GM21737 (cell line): ENCODE measurements around the gene MACROD2.
A peak's percentile ranks its signal among the peaks of the same experiment; 100 is the strongest.
"Not testable (repeated sequence)": the region's sequence is repeated elsewhere in the genome, so short reads cannot be mapped to it uniquely, and the experiment has no call there.

Source experiments
- ATAC-seq: cut with Tn5 transposase; IDR thresholded peaks from one replicate; pipeline ENCODE4 v1.9.1; 2021; ENCODE audit warnings: mild to moderate bottlenecking, moderate library complexity; ENCODE audit not compliant: unreplicated experiment

MACROD2 gene

DNA sequence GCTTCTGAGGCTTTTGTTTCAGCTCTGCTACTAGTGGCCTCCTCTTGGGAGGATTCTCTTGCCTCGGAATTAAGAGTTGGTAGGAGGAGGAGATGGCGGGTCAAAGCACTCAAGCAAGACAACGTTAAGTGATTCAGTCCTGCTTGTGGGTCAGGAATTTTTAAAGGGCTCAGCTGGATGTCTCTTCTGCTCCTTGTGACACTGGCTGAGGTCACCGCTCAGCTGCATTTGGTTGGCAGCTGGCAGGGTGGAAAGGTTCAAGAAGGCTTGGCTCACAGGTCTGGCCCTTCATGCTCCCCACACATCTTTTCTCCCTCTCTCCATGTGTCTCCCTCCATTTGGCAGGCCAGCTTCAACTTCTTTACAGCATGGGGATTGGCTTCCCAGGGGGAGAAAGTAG is 1936.6 kb downstream of the MACROD2 start:
- ATAC-seq, result no peak

DNA sequence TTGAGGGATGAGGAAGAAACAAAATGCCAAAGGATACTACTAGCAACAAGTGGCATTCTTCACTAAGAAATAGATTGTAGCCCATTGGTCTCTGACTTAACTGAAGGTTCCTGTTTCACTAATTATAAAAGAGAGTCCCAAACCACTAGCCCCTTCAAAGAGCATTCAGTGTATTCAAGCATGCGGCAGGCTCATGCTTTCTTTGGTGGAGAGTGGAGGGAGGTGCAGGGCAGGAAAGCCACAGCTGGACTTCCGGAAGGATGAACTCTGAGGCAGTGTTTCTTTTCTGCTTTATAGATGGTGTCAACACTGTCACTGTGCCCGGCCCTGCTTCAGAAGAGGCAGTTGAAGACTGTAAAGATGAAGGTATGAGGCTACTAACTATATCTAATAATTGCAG is 1941.9 kb downstream of the MACROD2 start:
- ATAC-seq, result peak; percentile 83

DNA sequence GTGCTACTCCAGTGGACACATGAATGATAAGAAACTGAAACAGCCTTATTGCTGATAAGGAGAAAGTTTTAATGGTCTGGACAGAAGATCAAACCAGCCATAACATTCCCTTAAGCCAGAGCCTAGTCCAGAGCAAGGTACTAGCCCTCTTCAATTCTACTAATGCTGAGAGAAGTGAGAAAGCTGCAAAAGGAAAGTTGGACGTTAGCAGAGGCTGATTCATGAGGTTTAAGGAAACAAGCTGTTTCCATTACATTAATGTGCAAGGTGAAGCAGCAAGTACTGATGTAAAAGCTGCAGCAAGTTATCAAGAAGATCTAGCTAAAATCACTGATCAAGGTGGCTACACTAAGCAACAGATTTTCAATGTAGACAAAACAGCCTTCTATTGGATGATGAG is 1943.5 kb downstream of the MACROD2 start:
- ATAC-seq, result no peak

DNA sequence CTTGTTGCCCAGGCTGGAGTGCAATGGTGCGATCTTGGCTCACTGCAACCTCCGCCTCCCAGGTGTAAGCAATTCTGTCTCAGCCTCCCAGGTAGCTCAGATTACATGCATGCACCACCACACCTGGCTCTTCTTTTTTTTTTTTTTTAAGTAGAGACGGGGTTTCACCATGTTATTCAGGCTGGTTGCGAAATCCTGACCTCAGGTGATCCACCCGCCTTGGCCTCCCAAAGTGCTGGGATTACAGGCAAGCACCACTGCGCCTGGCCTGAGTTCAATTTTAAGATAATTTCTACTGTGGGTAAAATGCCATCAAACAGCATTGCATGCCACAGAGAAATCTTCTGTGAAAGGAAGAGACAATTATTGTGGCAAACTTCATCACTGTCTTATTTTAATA is 1944.8 kb downstream of the MACROD2 start:
- ATAC-seq, result no peak

DNA sequence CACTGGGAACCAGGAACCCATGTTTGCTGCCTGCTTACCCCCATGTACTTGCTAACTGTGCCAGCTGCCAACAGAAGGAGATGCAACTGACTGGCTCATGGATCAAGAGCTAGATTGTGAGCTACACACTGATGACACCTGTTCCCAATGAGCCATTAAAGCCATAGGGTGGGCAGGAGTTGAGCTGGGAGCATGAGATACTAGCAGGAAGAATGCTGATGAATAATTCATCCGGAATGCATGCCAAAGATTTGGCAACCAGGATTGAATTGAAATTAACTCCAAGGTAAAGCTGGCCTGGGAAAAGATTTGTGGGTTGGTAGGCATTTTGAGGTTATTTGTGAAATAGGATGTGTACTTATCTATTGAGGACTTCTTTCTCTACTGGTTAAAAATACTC is 1946.8 kb downstream of the MACROD2 start:
- no peak for ATAC-seq

DNA sequence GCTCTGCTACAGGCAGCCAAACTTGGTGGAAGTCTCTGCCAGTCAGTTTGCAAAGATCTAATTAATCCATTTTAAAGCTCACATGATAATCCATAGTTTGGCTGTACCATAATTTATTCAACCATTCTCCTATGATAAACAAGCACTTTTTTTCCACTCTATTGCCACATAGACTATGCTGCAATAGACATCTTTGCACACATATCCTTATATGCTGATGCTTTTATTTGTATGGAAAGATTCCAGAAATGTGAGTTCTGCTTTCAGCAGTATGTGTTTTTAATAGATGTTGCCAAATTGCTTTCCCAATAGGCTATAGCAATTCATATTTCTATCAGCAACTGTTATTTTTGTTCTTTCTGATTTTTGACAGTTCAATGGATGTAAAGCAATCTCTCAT is 1950.0 kb downstream of the MACROD2 start:
- no peak for ATAC-seq

DNA sequence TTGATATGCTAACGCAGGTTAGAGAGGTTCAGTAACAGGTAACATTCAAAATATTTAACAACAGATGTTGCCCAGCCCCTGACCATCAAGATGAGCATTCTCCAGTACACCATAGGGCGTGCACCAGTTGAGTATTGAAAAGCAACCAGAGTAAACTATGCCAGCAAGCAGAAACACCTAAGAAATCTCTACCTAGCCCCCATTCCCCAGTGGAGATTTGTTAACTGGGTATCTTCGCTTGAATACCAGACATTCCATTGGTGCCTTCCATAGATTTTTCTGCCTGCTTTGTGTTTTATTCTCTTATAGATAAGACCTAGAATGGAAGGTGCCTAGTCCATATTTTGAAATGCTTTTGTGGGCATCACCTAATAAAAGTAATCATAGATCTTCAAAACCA is 1954.1 kb downstream of the MACROD2 start:
- no peak for ATAC-seq

DNA sequence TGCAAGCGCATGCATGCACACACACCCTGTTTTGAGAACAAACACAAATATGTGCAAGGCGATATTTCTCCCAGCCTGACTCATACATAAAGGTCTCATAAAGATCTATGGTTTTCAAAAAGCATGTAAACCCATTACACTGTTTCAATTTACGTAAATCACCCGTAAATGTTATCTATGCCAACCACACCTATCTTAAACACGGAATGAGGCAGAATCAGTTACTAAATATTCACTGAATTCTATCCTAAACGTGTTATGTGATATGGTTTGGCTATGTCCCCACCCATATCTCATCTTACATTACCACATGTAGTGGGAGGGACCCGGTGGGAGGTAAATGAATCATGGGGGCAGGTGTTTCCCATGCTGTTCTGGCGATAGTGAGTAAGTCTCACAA is 1956.3 kb downstream of the MACROD2 start:
- no peak for ATAC-seq

DNA sequence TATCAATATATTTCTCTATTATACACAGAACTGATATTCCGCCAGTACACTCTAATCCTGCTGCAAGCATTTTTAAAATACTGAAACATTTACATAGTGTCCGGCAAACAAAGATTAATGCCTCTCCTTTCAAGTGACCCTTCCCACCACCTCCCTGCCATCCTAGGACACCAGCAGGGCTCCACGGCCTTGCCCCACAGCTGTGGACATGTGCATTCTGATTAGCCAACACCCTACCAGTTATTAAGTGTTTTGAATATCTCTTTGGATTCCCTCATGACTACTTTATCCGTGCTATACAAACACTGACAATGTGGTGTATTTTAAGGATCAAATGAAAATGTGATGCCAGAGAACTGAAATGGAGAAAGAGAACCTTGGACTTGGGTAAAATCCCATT is 1962.8 kb downstream of the MACROD2 start:
- ATAC-seq, result no peak

DNA sequence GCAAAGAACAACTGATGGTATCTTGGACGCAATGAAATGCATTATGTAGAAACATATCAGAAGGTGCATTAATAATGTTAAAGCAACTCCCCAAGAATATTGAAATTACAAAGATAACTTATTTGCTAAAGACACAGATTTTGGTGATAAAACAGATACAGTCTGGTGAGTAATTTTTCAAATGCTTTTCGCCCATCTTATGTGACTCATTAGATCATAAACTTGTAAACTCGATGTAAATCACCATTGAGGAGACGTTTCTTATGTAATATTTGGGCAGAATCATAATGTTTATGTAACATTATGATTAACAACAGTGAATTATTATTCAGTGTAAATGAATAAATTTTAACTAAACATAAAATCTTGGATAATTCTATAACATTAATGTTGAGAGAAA is 1969.8 kb downstream of the MACROD2 start:
- no peak for ATAC-seq

DNA sequence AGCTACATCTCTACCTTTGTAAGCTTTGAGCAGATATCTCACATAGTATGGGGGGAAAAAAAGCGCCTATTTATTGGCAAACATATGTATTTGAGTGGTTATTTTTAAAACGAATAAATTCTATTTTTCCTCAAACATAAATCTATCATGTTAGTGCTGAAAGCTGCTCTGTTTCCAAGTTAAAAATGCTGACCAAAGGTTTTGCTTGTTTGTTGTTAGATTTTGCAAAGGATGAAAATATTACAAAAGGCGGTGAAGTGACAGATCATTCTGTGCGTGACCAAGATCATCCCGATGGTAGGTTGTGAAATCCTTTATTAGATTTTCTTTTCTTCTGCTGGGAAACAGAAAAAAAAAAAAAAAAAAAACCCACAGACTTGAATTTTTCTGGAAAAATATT is 1972.0 kb downstream of the MACROD2 start:
- no peak for ATAC-seq

DNA sequence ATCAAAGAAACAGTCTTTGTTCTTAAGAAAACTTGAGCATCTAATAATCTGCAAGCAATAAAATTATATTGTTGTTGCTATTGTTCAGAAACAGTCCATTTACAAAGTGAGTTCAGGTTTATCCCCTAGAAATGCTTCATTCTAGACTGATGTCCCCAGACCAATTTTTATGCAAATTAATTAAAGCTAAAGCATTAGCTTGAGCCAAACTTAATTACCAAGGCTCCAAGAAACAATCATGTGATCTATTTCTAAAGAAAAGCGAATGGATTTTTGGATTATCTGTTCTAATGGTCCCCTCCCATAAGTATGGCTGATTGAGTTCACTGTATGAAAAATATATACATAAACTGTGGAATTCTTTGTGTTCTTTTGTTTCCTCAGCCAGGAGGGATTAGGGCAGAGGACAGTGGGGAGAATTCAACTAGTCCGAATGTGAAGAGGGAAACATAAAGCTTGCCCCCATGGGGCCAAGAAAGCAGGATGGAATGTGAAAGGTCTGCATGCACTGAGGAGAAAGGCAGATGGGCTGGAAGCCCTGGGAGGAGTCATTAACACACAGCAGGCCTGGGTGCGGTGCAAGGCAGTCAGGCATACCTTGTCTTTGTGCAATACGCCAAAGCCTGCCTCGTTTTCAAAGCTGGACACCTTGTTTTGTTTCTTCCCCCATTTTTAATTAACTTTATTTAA is 1980.9 kb downstream of the MACROD2 start:
- no peak for ATAC-seq

DNA sequence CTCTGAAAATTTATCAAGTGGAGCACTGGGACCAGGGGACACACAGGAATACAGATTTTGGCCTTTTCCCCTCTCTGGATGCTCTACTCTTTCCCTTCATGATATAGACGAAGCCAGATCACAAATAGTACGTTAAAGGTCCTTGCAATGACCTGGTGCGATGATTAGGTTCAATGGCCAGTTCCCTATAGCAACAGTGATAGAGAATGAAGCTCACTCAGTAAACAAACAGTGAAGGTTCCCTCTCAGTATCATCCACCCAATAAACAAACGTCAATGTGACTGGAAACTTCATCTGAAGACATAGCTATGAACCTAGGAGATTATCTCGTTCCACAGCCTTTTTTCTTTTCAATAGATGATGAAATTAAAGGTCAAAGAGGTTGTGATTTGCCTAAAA is 1981.7 kb downstream of the MACROD2 start:
- no peak for ATAC-seq

DNA sequence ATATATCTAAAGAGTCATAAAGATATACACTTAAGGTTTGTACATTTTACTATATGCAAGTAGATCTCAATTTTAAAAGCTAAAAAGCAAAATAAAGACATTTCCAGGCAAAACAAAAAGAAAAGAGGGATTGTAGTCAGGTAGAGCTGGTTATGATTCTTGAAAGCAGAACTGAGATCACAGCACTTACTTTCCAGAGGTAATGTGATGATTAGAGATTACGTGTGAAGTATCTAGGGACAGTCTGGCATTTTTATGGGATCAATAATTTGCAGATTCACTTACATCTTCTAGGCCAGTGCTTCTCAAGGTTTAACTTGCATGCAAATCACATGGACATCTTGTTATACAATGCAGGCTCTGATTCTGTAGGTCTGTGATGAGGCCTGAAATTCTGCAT is 1982.4 kb downstream of the MACROD2 start:
- ATAC-seq, result no peak

DNA sequence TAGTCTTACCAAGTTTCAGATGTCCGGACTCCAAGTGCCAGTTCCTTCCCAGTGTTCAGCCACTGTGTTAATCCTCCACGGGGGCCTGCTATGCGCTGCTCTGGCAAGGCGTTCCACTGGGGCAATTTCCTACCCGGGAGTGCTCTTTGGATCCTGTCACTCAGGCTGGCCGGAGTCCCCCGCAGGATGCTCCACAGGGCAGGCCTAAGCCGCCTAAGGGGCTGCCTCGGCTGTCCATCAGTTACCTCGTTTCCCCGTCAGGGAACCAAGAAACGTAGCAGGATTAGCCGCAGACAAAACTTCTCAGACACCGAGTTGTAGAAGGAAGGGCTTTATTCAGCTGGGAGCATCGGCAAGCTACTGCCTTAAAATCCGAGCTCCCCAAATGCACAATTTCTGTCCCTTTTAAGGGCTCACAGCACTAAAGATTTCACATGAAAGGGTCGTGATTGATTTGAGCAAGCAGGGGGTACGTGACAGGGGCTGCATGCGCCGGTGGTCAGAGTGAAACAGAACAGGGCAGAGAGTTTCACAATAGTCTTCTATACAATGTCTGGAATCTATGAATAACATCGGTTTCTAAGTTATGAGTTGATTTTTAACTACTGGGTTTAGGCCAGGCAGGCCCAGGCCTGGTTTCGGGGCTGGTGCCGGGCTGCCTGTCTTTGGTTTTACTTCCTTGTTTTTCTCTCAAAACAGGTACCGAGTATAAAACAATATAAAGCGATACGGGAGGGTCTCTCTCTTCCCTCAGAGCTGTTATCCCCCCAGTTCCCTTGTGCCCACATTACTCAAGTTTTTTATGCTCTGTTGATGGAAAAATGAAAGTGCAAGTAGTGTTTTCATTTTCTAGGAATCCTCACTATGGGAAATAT is 1990.4 kb downstream of the MACROD2 start:
- ATAC-seq, result not testable (repeated sequence)

DNA sequence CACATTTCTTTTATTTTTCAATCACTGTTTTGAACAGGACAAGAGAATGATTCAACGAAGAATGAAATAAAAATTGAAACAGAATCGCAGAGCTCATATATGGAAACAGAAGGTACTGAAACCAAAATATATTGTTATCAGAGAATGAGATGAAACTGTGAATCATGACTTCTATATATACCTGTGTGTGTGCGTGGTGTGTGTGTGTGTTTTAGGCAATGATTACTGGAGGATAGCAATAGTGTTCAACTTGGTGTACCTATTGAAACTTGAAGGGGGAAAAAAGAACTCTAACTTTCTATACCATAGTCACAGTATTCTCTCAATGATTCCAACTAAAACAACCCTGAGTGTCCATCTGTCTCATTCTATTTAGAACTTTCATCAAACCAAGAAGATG is 1991.4 kb downstream of the MACROD2 start:
- ATAC-seq, result peak; percentile 95

DNA sequence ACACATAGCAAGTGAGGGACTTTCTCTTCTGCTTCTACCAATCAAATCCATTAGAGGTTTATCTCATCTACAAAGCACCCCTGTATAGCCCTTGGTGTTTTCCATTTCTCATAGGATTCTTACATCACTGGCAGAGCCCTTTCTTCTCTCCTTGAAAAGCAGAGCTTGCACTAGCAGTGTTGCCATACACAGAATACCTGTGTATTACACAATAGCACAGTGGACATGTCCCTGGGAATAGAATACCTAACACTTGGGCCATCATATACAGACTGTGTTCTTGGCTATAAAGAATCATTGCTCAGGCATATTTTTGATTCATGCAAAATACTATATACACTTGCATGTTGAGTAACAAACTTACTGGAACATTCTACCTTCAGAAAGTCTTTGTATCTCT is 1996.0 kb downstream of the MACROD2 start:
- ATAC-seq, result no peak

DNA sequence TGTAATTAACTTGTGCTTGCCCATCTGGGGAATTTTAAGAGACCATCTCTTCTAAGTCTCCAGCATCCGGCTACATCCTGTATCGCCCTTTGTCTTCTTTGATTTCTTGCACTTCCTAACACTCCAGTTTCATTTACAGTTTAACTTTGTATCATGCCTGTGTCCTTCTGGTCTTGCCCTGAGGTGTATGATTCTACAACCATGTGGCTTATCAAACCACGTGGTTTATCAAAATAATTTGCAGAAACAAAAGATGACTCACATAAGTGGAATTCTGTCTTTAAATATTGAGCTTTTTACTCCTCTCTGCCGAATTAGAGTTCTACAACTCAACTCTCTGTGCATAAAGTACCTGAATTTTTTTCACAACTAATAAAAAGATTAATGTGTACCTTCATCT is 1997.2 kb downstream of the MACROD2 start:
- no peak for ATAC-seq

DNA sequence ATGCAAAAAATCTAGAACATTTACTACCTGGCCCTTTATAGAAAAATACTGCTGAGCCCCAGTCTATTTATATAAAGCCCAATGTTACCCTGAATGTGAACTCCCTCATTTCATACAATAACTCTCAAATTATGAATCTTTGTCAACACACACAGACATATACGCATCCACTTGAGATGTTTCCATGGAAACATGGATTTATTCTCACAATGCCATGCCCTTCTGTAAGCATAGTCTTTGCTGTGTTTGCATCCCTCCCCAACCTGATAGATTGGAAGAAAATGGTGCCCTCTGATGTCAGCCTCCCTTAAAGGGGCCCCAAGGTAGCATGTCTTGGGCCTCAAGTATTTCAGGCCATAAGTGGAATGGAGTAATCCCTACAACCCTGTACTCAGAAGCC is 2004.8 kb downstream of the MACROD2 start:
- ATAC-seq, result no peak

DNA sequence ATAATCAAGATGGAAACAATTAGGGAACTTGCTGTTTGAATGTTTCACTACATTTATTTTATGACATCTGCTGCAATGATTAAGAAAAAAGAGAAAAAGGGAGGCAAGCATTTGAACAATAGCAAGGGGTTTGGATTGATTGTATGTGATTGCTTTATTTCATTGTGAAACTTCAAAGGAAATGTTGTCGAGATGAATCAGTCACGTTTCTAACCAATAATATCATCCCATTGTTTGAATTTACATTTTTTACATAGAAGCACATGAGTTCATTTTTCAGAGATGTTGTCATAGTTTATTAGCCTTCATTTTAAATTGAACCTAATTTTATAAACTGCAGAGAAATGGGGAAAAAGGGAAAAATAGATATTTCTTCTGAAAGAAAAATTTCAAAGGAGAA is 2006.0 kb downstream of the MACROD2 start:
- ATAC-seq, result no peak

DNA sequence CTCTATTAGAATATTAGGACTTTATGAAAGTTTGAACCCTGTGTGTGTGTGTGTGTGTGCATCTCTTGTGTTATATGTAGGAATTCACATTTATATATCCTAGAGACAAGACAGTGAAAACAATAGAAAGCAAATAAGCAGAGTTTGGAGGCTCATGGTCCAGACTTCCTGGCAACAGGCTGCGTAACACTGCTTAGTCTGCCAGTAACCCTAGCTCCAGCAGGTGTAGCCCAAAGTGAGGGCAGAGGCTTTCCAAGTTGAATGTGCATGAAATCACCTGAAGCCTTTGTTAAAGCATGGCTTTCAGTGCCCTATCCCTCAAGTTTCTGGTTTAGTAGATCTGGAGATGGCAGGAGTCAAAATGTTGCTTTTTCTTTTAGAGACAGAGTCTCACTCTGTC is 2008.0 kb downstream of the MACROD2 start:
- ATAC-seq, result no peak

DNA sequence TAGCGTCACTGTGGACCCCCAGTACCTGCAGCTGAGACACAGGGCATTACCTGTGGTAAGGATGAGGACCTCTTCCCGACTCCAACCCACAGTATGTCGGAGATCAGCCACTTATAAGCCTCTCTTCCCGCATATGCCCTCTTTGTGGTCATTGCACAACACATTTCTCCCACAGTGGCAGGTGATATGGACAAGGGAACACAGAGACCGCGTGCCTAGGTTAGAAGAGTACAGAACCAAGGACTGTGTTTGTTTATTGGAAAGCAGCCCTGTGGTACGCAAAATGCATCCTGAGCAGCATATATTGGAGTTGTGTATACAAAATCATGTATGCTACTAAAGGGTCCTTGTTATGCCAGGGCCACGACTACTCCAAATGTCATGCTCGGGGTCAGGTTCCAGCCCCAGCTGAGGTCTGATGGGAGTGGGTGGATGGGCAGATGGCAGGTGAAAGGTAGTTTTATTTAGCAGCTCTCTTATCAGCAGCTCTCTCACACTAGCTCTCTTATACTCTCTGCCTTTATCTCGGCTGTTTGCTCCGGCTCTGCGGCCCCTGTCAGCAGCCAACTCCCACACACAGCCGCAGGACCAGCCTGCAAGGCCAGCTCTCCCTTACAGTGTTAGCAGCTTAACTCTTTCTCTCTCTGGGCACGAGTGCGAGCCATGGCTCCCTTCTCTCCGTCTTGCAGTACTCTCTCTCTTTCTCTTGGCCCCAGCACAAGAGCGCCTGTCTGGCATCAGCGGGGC is 2009.0 kb downstream of the MACROD2 start:
- no peak for ATAC-seq
